H9 (cell line): Measurements from ENCODE around the gene NPR1. TPM values are rescaled to one million over a fixed set of nuclear protein-coding genes. Genes with fewer than 3 reads are reported as not detected.

ENCODE experiments used
- DNase-seq: peaks from one replicate; pipeline ENCODE4 v3.0.0-alpha.2; 2017
- H2AFZ ChIP-seq: one replicate; pipeline ENCODE4 v1.6.1; 2013; ENCODE audit warnings: mild to moderate bottlenecking, low read length, control low read depth, moderate library complexity
- H2AK5ac ChIP-seq: 2 replicates; pipeline ENCODE4 v1.6.1; 2013; ENCODE audit warnings: low read length, control low read depth, mixed read lengths; ENCODE audit not compliant: insufficient read length
- H2BK120ac ChIP-seq: one replicate; pipeline ENCODE4 v1.6.1; 2013; ENCODE audit warnings: low read depth, mild to moderate bottlenecking, low read length, control low read depth, inconsistent platforms; ENCODE audit not compliant: poor library complexity, severe bottlenecking
- H2BK12ac ChIP-seq: 2 replicates; pipeline ENCODE4 v1.6.1; 2013; ENCODE audit warnings: low read length, control low read depth, mixed read lengths, low read depth; ENCODE audit not compliant: insufficient read length
- H2BK15ac ChIP-seq: 2 replicates; pipeline ENCODE4 v1.6.1; 2013; ENCODE audit warnings: low read depth, low read length, control low read depth
- H2BK20ac ChIP-seq: one replicate; pipeline ENCODE4 v1.6.1; 2013; ENCODE audit warnings: low read depth, mild to moderate bottlenecking, low read length, control low read depth, inconsistent platforms; ENCODE audit not compliant: poor library complexity, severe bottlenecking
- H2BK5ac ChIP-seq: 2 replicates; pipeline ENCODE4 v1.6.1; 2013; ENCODE audit warnings: low read length, control low read depth, mixed read lengths; ENCODE audit not compliant: insufficient read length
- H3K14ac ChIP-seq: 2 replicates; pipeline ENCODE4 v1.6.1; 2013; ENCODE audit warnings: low read length, control low read depth; ENCODE audit not compliant: insufficient read depth
- H3K18ac ChIP-seq: 2 replicates; pipeline ENCODE4 v1.6.1; 2013; ENCODE audit warnings: low read depth, mild to moderate bottlenecking, mixed read lengths, low read length, control low read depth; ENCODE audit not compliant: insufficient read length
- H3K23ac ChIP-seq: 2 replicates; pipeline ENCODE4 v1.6.1; 2013; ENCODE audit warnings: low read length, control low read depth, mixed read lengths, low read depth; ENCODE audit not compliant: insufficient read length
- H3K23me2 ChIP-seq: 2 replicates; pipeline ENCODE4 v1.6.1; 2013; ENCODE audit warnings: low read depth, mild to moderate bottlenecking, mixed read lengths, low read length, control low read depth; ENCODE audit not compliant: insufficient read length, poor library complexity, severe bottlenecking
- H3K27ac ChIP-seq: 2 replicates; pipeline ENCODE4 v1.5.1; 2013; ENCODE audit warnings: low read length, control low read depth, mixed read lengths, low read depth; ENCODE audit not compliant: insufficient read length
- H3K27me3 ChIP-seq: 2 replicates; pipeline ENCODE4 v1.6.1; 2013; ENCODE audit warnings: low read length, control low read depth, inconsistent platforms; ENCODE audit not compliant: insufficient read depth
- H3K4ac ChIP-seq: 2 replicates; pipeline ENCODE4 v1.6.1; 2013; ENCODE audit warnings: low read depth, mild to moderate bottlenecking, control low read depth, inconsistent platforms, low read length, moderate library complexity
- H3K4me1 ChIP-seq: 2 replicates; pipeline ENCODE4 v1.6.1; 2013; ENCODE audit warnings: low read length, control low read depth, inconsistent platforms; ENCODE audit not compliant: insufficient read depth
- H3K4me2 ChIP-seq: 2 replicates; pipeline ENCODE4 v1.6.1; 2013; ENCODE audit warnings: low read length, control low read depth, mixed read lengths; ENCODE audit not compliant: insufficient read length, insufficient read depth
- H3K56ac ChIP-seq: 2 replicates; pipeline ENCODE4 v1.6.1; 2013; ENCODE audit warnings: low read depth, mild to moderate bottlenecking, mixed read lengths, low read length, control low read depth; ENCODE audit not compliant: insufficient read length
- H3K79me1 ChIP-seq: 2 replicates; pipeline ENCODE4 v1.6.1; 2013; ENCODE audit warnings: low read depth, mild to moderate bottlenecking, moderate library complexity, low read length, control low read depth, inconsistent platforms; ENCODE audit not compliant: insufficient read depth, poor library complexity, severe bottlenecking
- H3K79me2 ChIP-seq: 2 replicates; pipeline ENCODE4 v1.6.1; 2013; ENCODE audit warnings: low read length, control low read depth, inconsistent platforms; ENCODE audit not compliant: insufficient read depth
- H3K9ac ChIP-seq: 2 replicates; pipeline ENCODE4 v1.6.1; 2013; ENCODE audit warnings: low read length, control low read depth, mixed read lengths; ENCODE audit not compliant: insufficient read length; ENCODE audit errors: extremely low read depth
- H3K9me3 ChIP-seq: one replicate; pipeline ENCODE4 v1.6.1; 2013; ENCODE audit warnings: low read depth, low read length, inconsistent platforms; ENCODE audit not compliant: control insufficient read depth
- H3T11ph ChIP-seq: one replicate; pipeline ENCODE4 v1.6.1; 2013; ENCODE audit warnings: mild to moderate bottlenecking, low read length, control low read depth, inconsistent platforms
- H4K20me1 ChIP-seq: one replicate; pipeline ENCODE4 v1.6.1; 2013; ENCODE audit not compliant: control insufficient read depth, insufficient read length, insufficient read depth
- H4K5ac ChIP-seq: 2 replicates; pipeline ENCODE4 v1.6.1; 2013; ENCODE audit warnings: low read depth, mild to moderate bottlenecking, mixed read lengths, low read length, control low read depth; ENCODE audit not compliant: insufficient read length
- H4K8ac ChIP-seq: replicated peaks from 2 replicates; pipeline ENCODE4 v1.6.1; 2013; ENCODE audit warnings: low read length, control low read depth, mixed read lengths, low read depth; ENCODE audit not compliant: insufficient read length
- H4K91ac ChIP-seq: 2 replicates; pipeline ENCODE4 v1.6.1; 2013; ENCODE audit warnings: low read depth, mild to moderate bottlenecking, moderate library complexity, mixed read lengths, low read length, control low read depth; ENCODE audit not compliant: insufficient read length
- H3K27ac Mint-ChIP-seq, 3 experiments: 2 replicates in 2 of 3; 3 replicates in 1 of 3; pipeline ENCODE4 v1.8.0; 2020 to 2021; ENCODE audit warnings: mixed read lengths in 3 of 3, mild to moderate bottlenecking in 1 of 3, moderate library complexity in 1 of 3
- H3K27me3 Mint-ChIP-seq: 2 replicates; pipeline ENCODE4 v1.8.0; 2021; ENCODE audit warnings: low read depth, mild to moderate bottlenecking, moderate library complexity, mixed read lengths
- H3K36me3 Mint-ChIP-seq, 3 experiments: 2 replicates in 2 of 3; 3 replicates in 1 of 3; pipeline ENCODE4 v1.8.0; 2020 to 2021; ENCODE audit warnings: low read depth in 3 of 3, mixed read lengths in 3 of 3; ENCODE audit not compliant: insufficient read depth in 1 of 3
- H3K4me1 Mint-ChIP-seq, 2 experiments: 2 replicates each; pipeline ENCODE4 v1.8.0; 2020; ENCODE audit warnings: mixed read lengths in 2 of 2
- H3K4me3 Mint-ChIP-seq, 2 experiments: 2 replicates in 1 of 2; 3 replicates in 1 of 2; pipeline ENCODE4 v1.8.0; 2020 to 2021; ENCODE audit warnings: mild to moderate bottlenecking in 2 of 2, mixed read lengths in 2 of 2, moderate library complexity in 1 of 2
- H3K9me3 Mint-ChIP-seq, 2 experiments: 2 replicates in 1 of 2; 3 replicates in 1 of 2; pipeline ENCODE4 v1.8.0; 2020; ENCODE audit warnings: mild to moderate bottlenecking in 2 of 2, mixed read lengths in 2 of 2, moderate library complexity in 1 of 2
- CTCF ChIP-seq: fragments of 200-600 bp; sonication (generic); conservative IDR thresholded peaks from 3 replicates; pipeline ENCODE4 v1.8.0; 2021; ENCODE audit warnings: antibody characterized with exemption, mild to moderate bottlenecking
- WGBS: extraction: QIAGEN DNeasy Blood & Tissue Kit; methylation state at CpG from one replicate; pipeline ENCODE4 v1.1.7; 2013; ENCODE audit warnings: missing lambda C conversion rate, low lambda C conversion rate, mixed read lengths; ENCODE audit not compliant: insufficient read length; ENCODE audit errors: extremely low coverage; 5-methylcytosine and 5-hydroxymethylcytosine counted together
- total RNA-seq: library from RNA; stranded (reverse); gene quantifications from 2 replicates; pipeline ENCODE4 v1.2.1, GENCODE V29; 2021

The NPR1 gene
- total RNA-seq, 1 experiment from 2014 or later, result 8.6 TPM

- Histone ChIP-seq H2BK20ac (no peak overlapping the region), H4K91ac (no peak overlapping the region), H3K14ac (no peak overlapping the region), H3K27ac (no peak overlapping the region), H3K23ac (no peak overlapping the region), H3K79me2 (no peaks in the 10 kb centered on the region), H2BK15ac (no peak overlapping the region), H3K56ac (no peak overlapping the region), H2BK5ac (no peak overlapping the region), H3K4ac (no peak overlapping the region), H2AFZ (no peak overlapping the region), H3K4me2 (no peak overlapping the region), H3K9ac (no peak overlapping the region), H4K8ac (no peak overlapping the region), H4K20me1 (no peaks in the 10 kb centered on the region), H3K18ac (no peak overlapping the region), H2BK120ac (no peak overlapping the region), H3K27me3 (no peaks in the 10 kb centered on the region), H3K79me1 (no peaks in the 10 kb centered on the region), H2AK5ac (no peak overlapping the region), H3K4me1 (no peaks in the 10 kb centered on the region), H3K9me3 (no peaks in the 10 kb centered on the region), H3T11ph (no peak overlapping the region), H4K5ac (no peak overlapping the region), H2BK12ac (no peak overlapping the region), H3K23me2 (peaks cover 16% of the 10 kb centered on the region)
- TF ChIP-seq CTCF, result no peak
- Mint-ChIP-seq H3K9me3 (peaks cover 0 to under 1% of the 10 kb centered on the region in 2 experiments; a peak in 2 of 5 replicates), H3K4me1 (peaks cover 39 to 40% of the 10 kb centered on the region in 2 experiments), H3K27ac (peak overlapping the region in 1 of 3 experiments; percentile 85; a peak in 1 of 7 replicates), H3K27me3 (0 out of 2 replicates have a peak, but pooled peaks cover 2% of the 10 kb centered on the region), H3K36me3 (peaks cover 6 to 17% (median 16%) of the 10 kb centered on the region in 3 experiments), H3K4me3 (no peak overlapping the region; a peak in 1 of 5 replicates)
- no peak for DNase-seq
- WGBS, result no CpG with 5 or more reads among the region's 5 CpGs
Measured at GRCh38 chr1:153629343-153629665, 49.2 kb upstream of the NPR1 start.
